Measurements from ENCODE around the gene LSM14A. TPM values are rescaled to one million over a fixed set of nuclear protein-coding genes. Genes with fewer than 3 reads are reported as not detected.

LSM14A gene
- total and polyA plus RNA-seq, 2 of the 13 experiments (the other 11 are each of a cell fraction or from before 2014, with no cell fraction given), result 77.0 to 83.6 TPM

- TF ChIP-seq PATZ1 (CRISPR knock-in tag; IDR thresholded peaks at IDR 0.05), result peak; percentile 97
- TF ChIP-seq E2F2 (CRISPR knock-in tag; IDR thresholded peaks at IDR 0.05; ENCODE audit: borderline replicate concordance), result 0 out of 2 replicates have a peak, but pooled peaks have one; percentile 53
- TF ChIP-seq HNRNPUL1 (IDR thresholded peaks at IDR 0.05; ENCODE audit: low read depth, low read length), result no peak
- no peak for TF ChIP-seq THAP7 (CRISPR knock-in tag; IDR thresholded peaks at IDR 0.05)
- TF ChIP-seq WIZ (CRISPR knock-in tag; IDR thresholded peaks at IDR 0.05), result no peak
- peak; percentile 66; the same call in 1 of the 2 replicates for TF ChIP-seq MXD1 (CRISPR knock-in tag; IDR thresholded peaks at IDR 0.05)
- peak in 1 of 2 experiments; percentile 65; a peak in 1 of 4 replicates for TF ChIP-seq KLF16 (CRISPR knock-in tag; IDR thresholded peaks at IDR 0.05)
- TF ChIP-seq POGZ (CRISPR knock-in tag; IDR thresholded peaks at IDR 0.05), result peak; percentile 70
- 0 out of 2 replicates have a peak, but pooled peaks have one; percentile 60 for TF ChIP-seq NFAT5 (CRISPR knock-in tag; IDR thresholded peaks at IDR 0.05)
- TF ChIP-seq ZNF264 (CRISPR knock-in tag; IDR thresholded peaks at IDR 0.05), result no peak
- 0 out of 2 replicates have a peak, but pooled peaks have one; percentile 60 for TF ChIP-seq ZBTB25 (CRISPR knock-in tag; IDR thresholded peaks at IDR 0.05)
- peak; percentile 79; the same call in 1 of the 2 replicates for TF ChIP-seq ZNF510 (CRISPR knock-in tag; IDR thresholded peaks at IDR 0.05; ENCODE audit: low read depth)
- peak; percentile 54; the same call in 1 of the 2 replicates for TF ChIP-seq DR1 (CRISPR knock-in tag; IDR thresholded peaks at IDR 0.05)
- TF ChIP-seq SAP130 (CRISPR knock-in tag; IDR thresholded peaks at IDR 0.05; ENCODE audit: low read depth), result peak; percentile 65
Measured at GRCh38 chr19:34134190-34135053, 37.9 kb upstream of the LSM14A start (continued).
